Measurements from ENCODE around the gene TRABD2A.

The TRABD2A gene

DNA sequence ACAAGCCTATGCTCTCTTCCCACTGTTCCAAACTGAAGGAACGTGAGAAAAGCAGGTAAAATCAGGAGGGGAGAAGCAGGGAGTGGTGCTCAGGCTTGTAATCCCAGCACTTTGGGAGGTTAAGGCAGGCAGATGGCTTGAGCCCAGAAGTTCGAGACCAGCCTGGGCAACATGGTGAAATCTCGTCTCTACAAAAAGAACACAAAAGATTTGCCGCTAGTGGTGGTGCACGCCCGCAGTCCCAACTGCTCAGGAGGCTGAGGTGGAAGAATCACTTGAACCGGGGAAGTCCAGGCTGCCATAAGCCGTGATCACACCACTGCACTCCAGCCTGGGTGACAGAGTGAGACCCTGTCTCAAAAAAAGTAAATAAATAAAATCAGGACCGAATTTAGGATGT lies 23.3 kb upstream of the TRABD2A start:
- Histone ChIP-seq H3K27ac (ENCODE audit: low read depth in 2 of 2, low read length in 2 of 2) (peak overlapping the region in 1 of 2 donors; percentile 98), H3K9ac (ENCODE audit: low read depth in 1 of 2, low read length in 2 of 2) (peak overlapping the region; percentile 38 to 48), H3K36me3 (ENCODE audit: control insufficient read depth in 2 of 2, insufficient read depth in 2 of 2, low read length in 2 of 2) (peaks cover 0 to 3% of the 10 kb centered on the region in 2 donors), H3K9me3 (ENCODE audit: control insufficient read depth in 2 of 2, low read length in 2 of 2) (no peaks in the 10 kb centered on the region), H3K4me3 (ENCODE audit: low read length in 2 of 2) (peak overlapping the region in 1 of 2 donors; percentile 90), H3K4me1 (ENCODE audit: control insufficient read depth in 2 of 2, insufficient read depth in 2 of 2, low read length in 2 of 2) (peaks cover 4 to 5% of the 10 kb centered on the region in 2 donors), H3K27me3 (ENCODE audit: control insufficient read depth in 2 of 2, insufficient read depth in 2 of 2, low read length in 2 of 2) (no peaks in the 10 kb centered on the region)

- Histone ChIP-seq H3K27ac (ENCODE audit: low read depth in 2 of 2, low read length in 2 of 2) (no peak overlapping the region), H3K4me1 (ENCODE audit: control insufficient read depth in 2 of 2, insufficient read depth in 2 of 2, low read length in 2 of 2) (peaks cover 4 to 11% of the 10 kb centered on the region in 2 donors), H3K9ac (ENCODE audit: low read depth in 1 of 2, low read length in 2 of 2) (no peak overlapping the region), H3K36me3 (ENCODE audit: control insufficient read depth in 2 of 2, insufficient read depth in 2 of 2, low read length in 2 of 2) (no peaks in the 10 kb centered on the region), H3K27me3 (ENCODE audit: control insufficient read depth in 2 of 2, insufficient read depth in 2 of 2, low read length in 2 of 2) (no peaks in the 10 kb centered on the region), H3K4me3 (ENCODE audit: low read length in 2 of 2) (no peak overlapping the region), H3K9me3 (ENCODE audit: control insufficient read depth in 2 of 2, low read length in 2 of 2) (no peaks in the 10 kb centered on the region)
Observed at GRCh38 chr2:84902526-84902925, 21.6 kb upstream of the TRABD2A start.

DNA sequence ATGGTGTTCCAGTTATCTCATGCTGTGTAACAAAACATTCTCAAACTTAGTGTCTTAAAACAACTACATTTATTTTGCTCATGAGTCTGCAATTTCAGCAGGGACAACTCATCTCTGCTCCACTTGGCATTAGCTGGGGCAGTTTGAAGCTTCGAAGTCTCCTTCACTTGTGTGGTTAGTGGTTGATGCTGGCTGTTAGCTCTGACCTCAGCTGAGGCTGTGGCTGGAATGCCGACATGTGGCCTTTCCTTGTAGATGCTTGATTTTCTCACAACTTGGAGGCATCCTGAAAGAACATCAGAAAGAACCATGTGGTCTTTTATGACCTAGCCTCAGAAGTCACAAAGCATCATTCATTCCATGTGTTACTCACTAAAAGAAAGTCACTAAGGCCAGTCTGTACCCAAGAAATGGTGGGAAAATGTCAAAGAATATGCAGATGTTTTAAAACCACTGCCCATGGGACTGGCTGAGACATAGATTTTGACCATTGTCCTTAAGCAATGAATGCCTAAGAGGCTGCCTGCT lies 20.8 kb upstream of the TRABD2A start:
- peaks cover 4 to 11% of the 10 kb centered on the region in 2 donors for H3K4me1 ChIP-seq (ENCODE audit: control insufficient read depth in 2 of 2, insufficient read depth in 2 of 2, low read length in 2 of 2)
- no peaks in the 10 kb centered on the region for H3K27me3 ChIP-seq (ENCODE audit: control insufficient read depth in 2 of 2, insufficient read depth in 2 of 2, low read length in 2 of 2)
- H3K36me3 ChIP-seq (ENCODE audit: control insufficient read depth in 2 of 2, insufficient read depth in 2 of 2, low read length in 2 of 2), result no peaks in the 10 kb centered on the region
- no peak overlapping the region for H3K4me3 ChIP-seq (ENCODE audit: low read length in 2 of 2)
- H3K9me3 ChIP-seq (ENCODE audit: control insufficient read depth in 2 of 2, low read length in 2 of 2), result no peaks in the 10 kb centered on the region
- H3K9ac ChIP-seq (ENCODE audit: low read depth in 1 of 2, low read length in 2 of 2), result no peak overlapping the region
- H3K27ac ChIP-seq (ENCODE audit: low read depth in 2 of 2, low read length in 2 of 2), result no peak overlapping the region

- Histone ChIP-seq H3K27ac (ENCODE audit: low read depth in 2 of 2, low read length in 2 of 2) (no peak overlapping the region), H3K36me3 (ENCODE audit: control insufficient read depth in 2 of 2, insufficient read depth in 2 of 2, low read length in 2 of 2) (no peaks in the 10 kb centered on the region), H3K27me3 (ENCODE audit: control insufficient read depth in 2 of 2, insufficient read depth in 2 of 2, low read length in 2 of 2) (no peaks in the 10 kb centered on the region), H3K4me1 (ENCODE audit: control insufficient read depth in 2 of 2, insufficient read depth in 2 of 2, low read length in 2 of 2) (peaks cover 4 to 11% of the 10 kb centered on the region in 2 donors), H3K9me3 (ENCODE audit: control insufficient read depth in 2 of 2, low read length in 2 of 2) (no peaks in the 10 kb centered on the region), H3K4me3 (ENCODE audit: low read length in 2 of 2) (no peak overlapping the region), H3K9ac (ENCODE audit: low read depth in 1 of 2, low read length in 2 of 2) (no peak overlapping the region)
Observed at GRCh38 chr2:84900971-84901370, 20.1 kb upstream of the TRABD2A start.

- no peak overlapping the region for H3K4me3 ChIP-seq (ENCODE audit: low read length in 2 of 2)
- no peaks in the 10 kb centered on the region for H3K36me3 ChIP-seq (ENCODE audit: control insufficient read depth in 2 of 2, insufficient read depth in 2 of 2, low read length in 2 of 2)
- no peak overlapping the region for H3K9ac ChIP-seq (ENCODE audit: low read depth in 1 of 2, low read length in 2 of 2)
- H3K9me3 ChIP-seq (ENCODE audit: control insufficient read depth in 2 of 2, low read length in 2 of 2), result no peaks in the 10 kb centered on the region
- H3K27me3 ChIP-seq (ENCODE audit: control insufficient read depth in 2 of 2, insufficient read depth in 2 of 2, low read length in 2 of 2), result no peaks in the 10 kb centered on the region
- no peak overlapping the region for H3K27ac ChIP-seq (ENCODE audit: low read depth in 2 of 2, low read length in 2 of 2)
- peaks cover 7 to 13% of the 10 kb centered on the region in 2 donors for H3K4me1 ChIP-seq (ENCODE audit: control insufficient read depth in 2 of 2, insufficient read depth in 2 of 2, low read length in 2 of 2)
Observed at GRCh38 chr2:84899304-84900204, 18.7 kb upstream of the TRABD2A start.

GRCh38 chr2:84897773-84898172 lies 16.9 kb upstream of the TRABD2A start:
- Histone ChIP-seq H3K9ac (ENCODE audit: low read depth in 1 of 2, low read length in 2 of 2) (no peak overlapping the region), H3K27me3 (ENCODE audit: control insufficient read depth in 2 of 2, insufficient read depth in 2 of 2, low read length in 2 of 2) (no peaks in the 10 kb centered on the region), H3K9me3 (ENCODE audit: control insufficient read depth in 2 of 2, low read length in 2 of 2) (no peaks in the 10 kb centered on the region), H3K4me1 (ENCODE audit: control insufficient read depth in 2 of 2, insufficient read depth in 2 of 2, low read length in 2 of 2) (peaks cover 3 to 18% of the 10 kb centered on the region in 2 donors), H3K4me3 (ENCODE audit: low read length in 2 of 2) (no peak overlapping the region), H3K36me3 (ENCODE audit: control insufficient read depth in 2 of 2, insufficient read depth in 2 of 2, low read length in 2 of 2) (no peaks in the 10 kb centered on the region), H3K27ac (ENCODE audit: low read depth in 2 of 2, low read length in 2 of 2) (peak overlapping the region in 1 of 2 donors; percentile 53)

DNA sequence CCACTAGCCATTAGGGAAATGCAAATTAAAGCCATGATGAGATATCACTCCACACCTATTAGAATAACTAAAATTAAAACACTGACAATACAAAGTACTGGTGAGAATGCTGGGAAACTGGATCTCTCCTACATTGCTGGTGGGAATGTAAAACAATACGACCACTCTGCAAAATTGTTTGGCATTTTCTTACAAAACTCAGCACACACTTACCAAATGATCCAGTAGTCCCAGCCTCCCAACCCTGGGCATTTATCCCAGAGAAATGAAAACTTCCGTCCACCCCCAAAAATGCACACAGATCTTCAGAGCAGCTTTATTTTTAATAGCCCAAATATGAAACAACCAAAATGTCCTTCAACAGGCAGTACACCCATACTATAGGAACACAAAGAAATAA lies 15.7 kb upstream of the TRABD2A start:
- no peaks in the 10 kb centered on the region for H3K9me3 ChIP-seq (ENCODE audit: control insufficient read depth in 2 of 2, low read length in 2 of 2)
- H3K9ac ChIP-seq (ENCODE audit: low read depth in 1 of 2, low read length in 2 of 2), result no peak overlapping the region
- no peaks in the 10 kb centered on the region for H3K36me3 ChIP-seq (ENCODE audit: control insufficient read depth in 2 of 2, insufficient read depth in 2 of 2, low read length in 2 of 2)
- peaks cover 3 to 18% of the 10 kb centered on the region in 2 donors for H3K4me1 ChIP-seq (ENCODE audit: control insufficient read depth in 2 of 2, insufficient read depth in 2 of 2, low read length in 2 of 2)
- H3K27me3 ChIP-seq (ENCODE audit: control insufficient read depth in 2 of 2, insufficient read depth in 2 of 2, low read length in 2 of 2), result no peaks in the 10 kb centered on the region
- H3K27ac ChIP-seq (ENCODE audit: low read depth in 2 of 2, low read length in 2 of 2), result no peak overlapping the region
- no peak overlapping the region for H3K4me3 ChIP-seq (ENCODE audit: low read length in 2 of 2)

DNA sequence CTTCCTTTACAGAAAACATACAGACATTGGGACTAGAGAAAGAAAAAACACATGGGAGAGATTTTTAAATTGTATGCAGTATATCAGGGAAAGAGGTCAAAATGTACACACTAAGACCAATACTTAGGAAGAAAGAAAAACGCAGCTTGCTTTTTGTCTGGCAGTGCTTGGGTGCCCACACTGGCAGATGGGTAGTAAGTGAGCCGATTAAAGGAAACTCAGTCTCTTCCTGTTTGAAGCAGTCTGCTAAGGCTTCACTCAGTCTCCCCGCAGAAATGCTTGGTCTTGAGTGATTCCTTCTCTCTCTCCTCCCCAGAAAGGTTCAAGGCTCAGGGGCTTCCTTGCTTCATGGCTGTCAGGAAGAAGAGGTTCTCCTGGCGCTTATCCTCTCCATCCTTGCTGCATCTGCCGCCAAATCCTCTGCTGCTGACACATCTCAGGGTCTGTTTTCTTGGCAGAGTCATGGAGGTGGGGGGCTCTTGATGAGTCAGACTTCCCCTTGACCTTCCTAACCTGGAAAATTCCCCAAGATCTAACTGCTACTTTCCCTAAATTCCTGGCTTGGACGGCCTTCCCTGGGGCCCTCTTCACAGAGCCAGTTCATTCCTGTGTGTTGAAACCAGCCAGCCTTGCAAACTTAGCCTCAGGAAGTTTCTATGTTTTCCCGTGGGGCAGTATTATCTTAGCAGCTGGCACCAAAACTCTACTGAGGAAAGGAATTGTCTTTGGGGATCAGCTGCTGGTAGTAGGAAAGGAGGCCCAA lies 14.1 kb upstream of the TRABD2A start:
- Histone ChIP-seq H3K4me3 (ENCODE audit: low read length in 2 of 2) (peak overlapping the region in 1 of 2 donors; percentile 20), H3K27me3 (ENCODE audit: control insufficient read depth in 2 of 2, insufficient read depth in 2 of 2, low read length in 2 of 2) (no peaks in the 10 kb centered on the region), H3K4me1 (ENCODE audit: control insufficient read depth in 2 of 2, insufficient read depth in 2 of 2, low read length in 2 of 2) (peaks cover 3 to 18% of the 10 kb centered on the region in 2 donors), H3K9me3 (ENCODE audit: control insufficient read depth in 2 of 2, low read length in 2 of 2) (no peaks in the 10 kb centered on the region), H3K9ac (ENCODE audit: low read depth in 1 of 2, low read length in 2 of 2) (no peak overlapping the region), H3K36me3 (ENCODE audit: control insufficient read depth in 2 of 2, insufficient read depth in 2 of 2, low read length in 2 of 2) (no peaks in the 10 kb centered on the region), H3K27ac (ENCODE audit: low read depth in 2 of 2, low read length in 2 of 2) (peak overlapping the region in 1 of 2 donors; percentile 58)

GRCh38 chr2:84894131-84894586 lies 13.3 kb upstream of the TRABD2A start:
- peaks cover 5 to 18% of the 10 kb centered on the region in 2 donors for H3K4me1 ChIP-seq (ENCODE audit: control insufficient read depth in 2 of 2, insufficient read depth in 2 of 2, low read length in 2 of 2)
- no peak overlapping the region for H3K9ac ChIP-seq (ENCODE audit: low read depth in 1 of 2, low read length in 2 of 2)
- no peaks in the 10 kb centered on the region for H3K27me3 ChIP-seq (ENCODE audit: control insufficient read depth in 2 of 2, insufficient read depth in 2 of 2, low read length in 2 of 2)
- H3K9me3 ChIP-seq (ENCODE audit: control insufficient read depth in 2 of 2, low read length in 2 of 2), result no peaks in the 10 kb centered on the region
- H3K27ac ChIP-seq (ENCODE audit: low read depth in 2 of 2, low read length in 2 of 2), result peak overlapping the region in 1 of 2 donors; percentile 28
- no peak overlapping the region for H3K4me3 ChIP-seq (ENCODE audit: low read length in 2 of 2)
- no peaks in the 10 kb centered on the region for H3K36me3 ChIP-seq (ENCODE audit: control insufficient read depth in 2 of 2, insufficient read depth in 2 of 2, low read length in 2 of 2)
